ENCODE data around the gene MUC12.
"Not testable (repeated sequence)": the region's sequence is repeated elsewhere in the genome, so short reads cannot be mapped to it uniquely, and the experiment has no call there.

The MUC12 gene

GRCh38 chr7:100966542-100967291, 2.6 kb upstream of the MUC12 start:
- Histone ChIP-seq H3K4me1 (ENCODE audit: insufficient read depth, low read length) (peaks cover 11% of the 10 kb centered on the region; the same call in 1 of the 2 replicates), H3K9me3 (ENCODE audit: control insufficient read depth, insufficient read depth, low read length) (no peaks in the 10 kb centered on the region), H3K9ac (ENCODE audit: low read depth, low read length) (peak overlapping the region; percentile 55), H3K36me3 (ENCODE audit: insufficient read depth, low read length) (no peaks in the 10 kb centered on the region)

GRCh38 chr7:100967292-100967863, 2.0 kb upstream of the MUC12 start:
- no peak overlapping the region; the same call in 1 of the 2 replicates for H3K9ac ChIP-seq (ENCODE audit: low read depth, low read length)

GRCh38 chr7:100968031-100968430, 1.3 kb upstream of the MUC12 start:
- H3K4me1 ChIP-seq (ENCODE audit: insufficient read depth, low read length): peaks cover 11% of the 10 kb centered on the region; the same call in 1 of the 2 replicates
- no peaks in the 10 kb centered on the region for H3K36me3 ChIP-seq (ENCODE audit: insufficient read depth, low read length)
- no peaks in the 10 kb centered on the region for H3K9me3 ChIP-seq (ENCODE audit: control insufficient read depth, insufficient read depth, low read length)
- no peak overlapping the region for H3K9ac ChIP-seq (ENCODE audit: low read depth, low read length)

More at GRCh38 chr7:100967292-100967863, 2.0 kb upstream of the MUC12 start:
- H3K4me1 ChIP-seq (ENCODE audit: insufficient read depth, low read length): peaks cover 11% of the 10 kb centered on the region; the same call in 1 of the 2 replicates
- H3K36me3 ChIP-seq (ENCODE audit: insufficient read depth, low read length): no peaks in the 10 kb centered on the region
- no peaks in the 10 kb centered on the region for H3K9me3 ChIP-seq (ENCODE audit: control insufficient read depth, insufficient read depth, low read length)

GRCh38 chr7:100968650-100969049, 715 bp upstream of the MUC12 start:
- Histone ChIP-seq H3K36me3 (ENCODE audit: insufficient read depth, low read length) (no peaks in the 10 kb centered on the region), H3K9ac (ENCODE audit: low read depth, low read length) (no peak overlapping the region), H3K4me1 (ENCODE audit: insufficient read depth, low read length) (peaks cover 11% of the 10 kb centered on the region; the same call in 1 of the 2 replicates), H3K9me3 (ENCODE audit: control insufficient read depth, insufficient read depth, low read length) (no peaks in the 10 kb centered on the region)

GRCh38 chr7:100971111-100972001, 2.0 kb downstream of the MUC12 start:
- peaks cover 6% of the 10 kb centered on the region; the same call in 1 of the 2 replicates for H3K4me1 ChIP-seq (ENCODE audit: insufficient read depth, low read length)
- no peaks in the 10 kb centered on the region for H3K36me3 ChIP-seq (ENCODE audit: insufficient read depth, low read length)
- no peak overlapping the region for H3K9ac ChIP-seq (ENCODE audit: low read depth, low read length)
- H3K9me3 ChIP-seq (ENCODE audit: control insufficient read depth, insufficient read depth, low read length): no peaks in the 10 kb centered on the region

- H3K9ac ChIP-seq (ENCODE audit: low read depth, low read length): no peak overlapping the region
- H3K36me3 ChIP-seq (ENCODE audit: insufficient read depth, low read length): no peaks in the 10 kb centered on the region
- H3K4me1 ChIP-seq (ENCODE audit: insufficient read depth, low read length): peaks cover 6% of the 10 kb centered on the region; the same call in 1 of the 2 replicates
- H3K9me3 ChIP-seq (ENCODE audit: control insufficient read depth, insufficient read depth, low read length): no peaks in the 10 kb centered on the region
Observed at GRCh38 chr7:100972002-100972347, 2.6 kb downstream of the MUC12 start.

- Histone ChIP-seq H3K9ac (ENCODE audit: low read depth, low read length) (no peak overlapping the region), H3K9me3 (ENCODE audit: control insufficient read depth, insufficient read depth, low read length) (no peaks in the 10 kb centered on the region), H3K4me1 (ENCODE audit: insufficient read depth, low read length) (no peaks in the 10 kb centered on the region), H3K36me3 (ENCODE audit: insufficient read depth, low read length) (no peaks in the 10 kb centered on the region)
Observed at GRCh38 chr7:100974021-100974420, 4.7 kb downstream of the MUC12 start.

- Histone ChIP-seq H3K4me1 (ENCODE audit: insufficient read depth, low read length) (no peaks in the 10 kb centered on the region), H3K36me3 (ENCODE audit: insufficient read depth, low read length) (no peaks in the 10 kb centered on the region), H3K9ac (ENCODE audit: low read depth, low read length) (no peak overlapping the region), H3K9me3 (ENCODE audit: control insufficient read depth, insufficient read depth, low read length) (no peaks in the 10 kb centered on the region)
Observed at GRCh38 chr7:100975371-100975821, 6.0 kb downstream of the MUC12 start.

- no peaks in the 10 kb centered on the region for H3K36me3 ChIP-seq (ENCODE audit: insufficient read depth, low read length)
Observed at GRCh38 chr7:100978300-100978699, 8.9 kb downstream of the MUC12 start.

GRCh38 chr7:100983451-100984187, 14.3 kb downstream of the MUC12 start:
- no peak overlapping the region for H3K9ac ChIP-seq (ENCODE audit: low read depth, low read length)
- no peaks in the 10 kb centered on the region for H3K36me3 ChIP-seq (ENCODE audit: insufficient read depth, low read length)
- H3K4me1 ChIP-seq (ENCODE audit: insufficient read depth, low read length): 0 out of 2 replicates have a peak, but pooled peaks cover 2% of the 10 kb centered on the region
- no peaks in the 10 kb centered on the region for H3K9me3 ChIP-seq (ENCODE audit: control insufficient read depth, insufficient read depth, low read length)

More at GRCh38 chr7:100978300-100978699, 8.9 kb downstream of the MUC12 start:
- 0 out of 2 replicates have a peak, but pooled peaks cover 2% of the 10 kb centered on the region for H3K4me1 ChIP-seq (ENCODE audit: insufficient read depth, low read length)
- no peaks in the 10 kb centered on the region for H3K9me3 ChIP-seq (ENCODE audit: control insufficient read depth, insufficient read depth, low read length)
- no peak overlapping the region for H3K9ac ChIP-seq (ENCODE audit: low read depth, low read length)

GRCh38 chr7:100984241-100984918, 15.0 kb downstream of the MUC12 start:
- not testable (repeated sequence) for H3K4me1 ChIP-seq (ENCODE audit: insufficient read depth, low read length); H3K36me3 ChIP-seq (ENCODE audit: insufficient read depth, low read length); H3K9ac ChIP-seq (ENCODE audit: low read depth, low read length); H3K9me3 ChIP-seq (ENCODE audit: control insufficient read depth, insufficient read depth, low read length)

- not testable (repeated sequence) for H3K4me1 ChIP-seq (ENCODE audit: insufficient read depth, low read length); H3K36me3 ChIP-seq (ENCODE audit: insufficient read depth, low read length); H3K9ac ChIP-seq (ENCODE audit: low read depth, low read length); H3K9me3 ChIP-seq (ENCODE audit: control insufficient read depth, insufficient read depth, low read length)
Observed at GRCh38 chr7:100985033-100985797, 15.8 kb downstream of the MUC12 start.

- no peaks in the 10 kb centered on the region for H3K36me3 ChIP-seq (ENCODE audit: insufficient read depth, low read length)
- H3K9me3 ChIP-seq (ENCODE audit: control insufficient read depth, insufficient read depth, low read length): no peaks in the 10 kb centered on the region
- H3K9ac ChIP-seq (ENCODE audit: low read depth, low read length): no peak overlapping the region
- H3K4me1 ChIP-seq (ENCODE audit: insufficient read depth, low read length): no peaks in the 10 kb centered on the region
Observed at GRCh38 chr7:100991631-100992030, 22.3 kb downstream of the MUC12 start.

All from ES-I3 (cell line).